HG02884 (cell line): ENCODE results near the gene SERBP1.

Experiments
- ATAC-seq: cut with Tn5 transposase; IDR thresholded peaks from one replicate; pipeline ENCODE4 v1.9.1; 2021; ENCODE audit warnings: mild to moderate bottlenecking, moderate library complexity; ENCODE audit not compliant: unreplicated experiment

SERBP1 gene

GRCh38 chr1:67368046-67368514, 62.1 kb downstream of the SERBP1 start:
- ATAC-seq: no peak

- no peak for ATAC-seq
Measured at GRCh38 chr1:67367370-67368045, 62.7 kb downstream of the SERBP1 start.

GRCh38 chr1:67361641-67362040, 68.6 kb downstream of the SERBP1 start:
- no peak for ATAC-seq

- no peak for ATAC-seq
Measured at GRCh38 chr1:67359592-67359991, 70.6 kb downstream of the SERBP1 start.
